ENCODE data around the gene ATXN7L1. TPM values are rescaled to one million over a fixed set of nuclear protein-coding genes. Genes with fewer than 3 reads are reported as not detected.

The ATXN7L1 gene
- total and polyA plus RNA-seq, 2 of the 13 experiments (the other 11 are each of a cell fraction or from before 2014, with no cell fraction given) = 4.1 to 7.8 TPM

DNA sequence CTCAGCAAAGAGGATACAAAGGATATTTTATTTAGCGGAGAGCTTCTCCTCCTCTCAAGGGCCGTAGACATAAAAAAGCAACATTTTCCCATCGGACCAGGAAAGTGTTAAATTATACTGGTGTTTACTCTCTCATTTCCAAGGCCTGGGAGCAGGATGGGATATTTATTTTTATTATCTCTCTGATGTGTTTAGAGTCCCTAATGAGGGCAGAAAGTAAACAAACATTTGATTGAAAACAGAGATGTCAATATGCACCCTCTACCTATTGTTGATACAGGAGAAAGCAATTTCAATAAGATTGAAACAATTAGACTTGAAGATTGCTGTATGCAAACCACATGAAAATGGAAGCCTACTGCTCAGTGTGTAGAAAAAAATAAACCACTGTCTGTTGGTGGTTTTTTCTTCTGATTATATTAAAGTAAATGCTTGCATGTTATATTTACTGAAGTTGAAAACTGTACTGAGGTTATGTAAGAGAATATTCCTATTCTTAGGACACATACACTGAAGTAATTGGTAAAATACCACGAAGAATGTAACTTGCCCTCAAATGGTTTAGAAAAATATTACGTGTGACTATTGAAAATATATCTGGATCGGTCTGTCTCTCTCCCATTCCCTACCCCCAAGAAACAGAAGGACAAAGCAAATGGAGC lies 59.3 kb downstream of the ATXN7L1 start:
- 92% methylated on average over 6 of the region's 6 CpGs for WGBS (ENCODE audit: low lambda C conversion rate)

More for the DNA sequence above, 59.3 kb downstream of the ATXN7L1 start:
- CTCF ChIA-PET (ENCODE audit: low intra/inter-chr PET ratio, low total read pairs) = no interaction called here
- POLR2A ChIA-PET = no interaction called here
- Histone ChIP-seq H3K27ac (ENCODE audit: extremely low read length, insufficient read depth, low read length) (no peak overlapping the region), H3K79me2 (ENCODE audit: insufficient read depth, low read length) (no peaks in the 10 kb centered on the region), H3K4me1 (ENCODE audit: insufficient read depth, low read length) (peaks cover 6% of the 10 kb centered on the region), H3K9ac (ENCODE audit: insufficient read depth, low read depth, low read length) (no peak overlapping the region), H4K20me1 (ENCODE audit: insufficient read depth, low read length) (no peaks in the 10 kb centered on the region), H2AFZ (ENCODE audit: low read length) (no peak overlapping the region), H3K4me3 (replicated peaks in 1 of 3; ENCODE audit: insufficient read depth in 1 of 3, low read depth in 2 of 3, low read length in 3 of 3) (no peak overlapping the region), H3K27me3 (ENCODE audit: control insufficient read depth in 1 of 2, insufficient read depth in 2 of 2, low read length in 2 of 2) (no peaks in the 10 kb centered on the region), H3K36me3 (replicated peaks in 1 of 2; ENCODE audit: control insufficient read depth in 1 of 2, insufficient read depth in 2 of 2, low read length in 2 of 2) (no peaks in the 10 kb centered on the region), H3K9me3 (ENCODE audit: low read length) (no peaks in the 10 kb centered on the region), H3K4me2 (ENCODE audit: low read depth, low read length) (no peak overlapping the region)
- in situ Hi-C loops (cut with HindIII; ENCODE audit: extremely low pct_ligation_motif_present, low pct_unique_long_range_greater_than_20kb) (no loop called here), intact Hi-C loops (cut with micrococcal nuclease; ENCODE audit: unreplicated experiment) (no loop called here)
- DNase-seq (ENCODE audit: low spot score) = no peak
- no peak for FAIRE-seq
- TF ChIP-seq HMG20B (CRISPR knock-in tag; conservative IDR thresholded peaks at IDR 0.05) (no peak), ZBTB39 (CRISPR knock-in tag; IDR thresholded peaks at IDR 0.05) (no peak), ZNF83 (CRISPR knock-in tag; IDR thresholded peaks at IDR 0.05; ENCODE audit: borderline replicate concordance) (no peak), ZNF768 (CRISPR knock-in tag; IDR thresholded peaks at IDR 0.05) (no peak)
- ATAC-seq = no peak
- BruUV-seq (replicated peaks) = no TSS peak
